ENCODE measurements around the gene NOL6. TPM values are rescaled to one million over a fixed set of nuclear protein-coding genes. Genes with fewer than 3 reads are reported as not detected.
A peak's percentile ranks its signal among the peaks of the same experiment; 100 is the strongest.
"Not testable (repeated sequence)": the region's sequence is repeated elsewhere in the genome, so short reads cannot be mapped to it uniquely, and the experiment has no call there.

NOL6 gene
- total RNA-seq, 1 donor from 2014 or later, result 60.1 TPM

DNA sequence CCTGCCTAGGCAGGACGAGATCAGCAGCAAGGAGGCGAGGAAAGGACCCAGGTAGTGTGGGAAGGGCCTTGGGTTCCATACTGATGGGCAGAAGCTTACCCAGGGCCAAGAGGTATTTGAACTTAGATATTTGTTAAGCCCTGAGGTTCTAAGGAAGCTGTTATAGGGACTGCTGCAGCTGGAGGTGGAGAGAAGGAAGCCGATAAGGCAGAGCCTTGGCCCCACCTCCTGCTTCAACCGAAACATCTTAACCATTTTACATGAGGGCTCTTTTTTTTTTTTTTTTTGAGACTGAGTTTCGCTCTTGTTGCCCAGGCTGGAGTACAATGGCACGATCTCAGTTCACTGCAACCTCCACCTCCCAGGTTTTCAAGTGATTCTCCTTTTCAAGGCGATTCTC, 17.8 kb downstream of the NOL6 start:
- no peak overlapping the region for H3K9ac ChIP-seq (ENCODE audit: low read length)
- Mint-ChIP-seq H3K4me1 (ENCODE audit: low read depth, unreplicated experiment) (peaks cover 2% of the 10 kb centered on the region), H3K4me3 (ENCODE audit: unreplicated experiment) (no peak overlapping the region), H3K27ac (ENCODE audit: unreplicated experiment) (peak overlapping the region; percentile 14), H3K9me3 (ENCODE audit: unreplicated experiment) (no peaks in the 10 kb centered on the region), H3K36me3 (ENCODE audit: low read depth, unreplicated experiment) (peaks cover 2% of the 10 kb centered on the region), H3K27me3 (ENCODE audit: low read depth, unreplicated experiment) (no peaks in the 10 kb centered on the region)
- no peaks in the 10 kb centered on the region for H3K9me3 ChIP-seq (ENCODE audit: insufficient read depth, low read depth, low read length)
- no peak overlapping the region for H2AFZ ChIP-seq (ENCODE audit: low read depth, low read length)
- FAIRE-seq, result no peak
- H3K4me1 ChIP-seq (ENCODE audit: insufficient read depth, low read length), result peaks cover 22% of the 10 kb centered on the region
- no peaks in the 10 kb centered on the region for H3K27me3 ChIP-seq (ENCODE audit: insufficient read depth, low read length)
- H3K36me3 ChIP-seq (ENCODE audit: insufficient read depth, low read length), result peaks cover 4% of the 10 kb centered on the region
- H3K79me2 ChIP-seq (ENCODE audit: insufficient read depth, low read length), result no peaks in the 10 kb centered on the region
- no peak overlapping the region for H3K27ac ChIP-seq (ENCODE audit: low read depth, low read length)
- TF ChIP-seq, protein P1, sequence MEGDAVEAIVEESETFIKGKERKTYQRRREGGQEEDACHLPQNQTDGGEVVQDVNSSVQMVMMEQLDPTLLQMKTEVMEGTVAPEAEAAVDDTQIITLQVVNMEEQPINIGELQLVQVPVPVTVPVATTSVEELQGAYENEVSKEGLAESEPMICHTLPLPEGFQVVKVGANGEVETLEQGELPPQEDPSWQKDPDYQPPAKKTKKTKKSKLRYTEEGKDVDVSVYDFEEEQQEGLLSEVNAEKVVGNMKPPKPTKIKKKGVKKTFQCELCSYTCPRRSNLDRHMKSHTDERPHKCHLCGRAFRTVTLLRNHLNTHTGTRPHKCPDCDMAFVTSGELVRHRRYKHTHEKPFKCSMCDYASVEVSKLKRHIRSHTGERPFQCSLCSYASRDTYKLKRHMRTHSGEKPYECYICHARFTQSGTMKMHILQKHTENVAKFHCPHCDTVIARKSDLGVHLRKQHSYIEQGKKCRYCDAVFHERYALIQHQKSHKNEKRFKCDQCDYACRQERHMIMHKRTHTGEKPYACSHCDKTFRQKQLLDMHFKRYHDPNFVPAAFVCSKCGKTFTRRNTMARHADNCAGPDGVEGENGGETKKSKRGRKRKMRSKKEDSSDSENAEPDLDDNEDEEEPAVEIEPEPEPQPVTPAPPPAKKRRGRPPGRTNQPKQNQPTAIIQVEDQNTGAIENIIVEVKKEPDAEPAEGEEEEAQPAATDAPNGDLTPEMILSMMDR (IDR thresholded peaks at IDR 0.05; ENCODE audit: insufficient read depth, low read depth, low read length), result no peak
- no peak for TF ChIP-seq EZH2 (IDR thresholded peaks at IDR 0.05; ENCODE audit: insufficient read depth, low read length)
- H4K20me1 ChIP-seq (ENCODE audit: insufficient read depth, low read length), result peaks cover 10% of the 10 kb centered on the region
- H3K4me2 ChIP-seq (ENCODE audit: low read length), result no peak overlapping the region
- no peak for DNase-seq (ENCODE audit: low read depth)
- H3K4me3 ChIP-seq (ENCODE audit: insufficient read depth, low read depth, low read length), result no peak overlapping the region

DNA sequence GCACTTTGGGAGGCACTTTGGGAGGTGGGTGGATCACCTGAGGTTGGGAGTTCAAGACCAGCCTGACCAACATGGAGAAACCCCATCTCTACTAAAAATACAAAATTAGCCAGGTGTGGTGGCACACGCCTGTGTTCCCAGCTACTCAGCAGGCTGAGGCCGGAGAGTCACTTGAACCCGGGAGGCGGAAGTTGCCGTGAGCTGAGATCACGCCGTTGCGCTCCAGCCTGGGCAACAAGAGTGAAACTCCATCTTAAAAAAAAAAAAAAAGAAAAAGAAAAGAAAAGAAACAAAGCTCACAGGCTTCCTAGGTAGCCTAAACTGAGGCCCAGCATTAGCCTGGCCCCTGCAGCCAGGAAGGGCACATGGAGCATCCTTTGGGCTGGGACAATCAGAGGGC, 18.3 kb downstream of the NOL6 start:
- not testable (repeated sequence) for H3K36me3 Mint-ChIP-seq (ENCODE audit: low read depth, unreplicated experiment); H3K4me3 ChIP-seq (ENCODE audit: insufficient read depth, low read depth, low read length); FAIRE-seq; H3K4me1 Mint-ChIP-seq (ENCODE audit: low read depth, unreplicated experiment); H2AFZ ChIP-seq (ENCODE audit: low read depth, low read length); H3K4me3 Mint-ChIP-seq (ENCODE audit: unreplicated experiment); H3K9ac ChIP-seq (ENCODE audit: low read length); H3K36me3 ChIP-seq (ENCODE audit: insufficient read depth, low read length); H3K9me3 ChIP-seq (ENCODE audit: insufficient read depth, low read depth, low read length); H3K9me3 Mint-ChIP-seq (ENCODE audit: unreplicated experiment); H3K27ac ChIP-seq (ENCODE audit: low read depth, low read length); H3K4me2 ChIP-seq (ENCODE audit: low read length); H3K27me3 ChIP-seq (ENCODE audit: insufficient read depth, low read length); H3K27me3 Mint-ChIP-seq (ENCODE audit: low read depth, unreplicated experiment); DNase-seq (ENCODE audit: low read depth); H3K79me2 ChIP-seq (ENCODE audit: insufficient read depth, low read length); H4K20me1 ChIP-seq (ENCODE audit: insufficient read depth, low read length)
- H3K4me1 ChIP-seq (ENCODE audit: insufficient read depth, low read length), result peaks cover 22% of the 10 kb centered on the region
- peak overlapping the region; percentile 14 for H3K27ac Mint-ChIP-seq (ENCODE audit: unreplicated experiment)

DNA sequence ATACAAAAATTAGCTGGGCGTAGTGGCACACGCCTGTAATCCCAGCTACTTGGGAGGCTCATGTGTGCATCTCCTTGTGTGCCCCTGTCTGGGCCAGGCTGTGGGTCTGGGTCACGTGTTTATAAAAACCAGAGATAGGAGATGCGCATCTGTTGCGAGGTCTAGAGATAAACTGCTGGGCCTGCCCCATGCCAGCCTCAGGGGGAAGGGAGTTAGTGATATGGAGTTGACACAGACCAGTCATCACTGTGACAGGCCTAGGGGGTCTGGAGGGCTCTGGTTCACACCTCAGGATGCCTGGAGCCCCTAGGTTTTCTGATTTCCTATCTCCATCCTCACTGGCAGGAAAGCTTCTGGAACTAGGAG, 19.1 kb downstream of the NOL6 start:
- H3K9me3 Mint-ChIP-seq (ENCODE audit: unreplicated experiment); H3K4me3 ChIP-seq (ENCODE audit: insufficient read depth, low read depth, low read length); H3K4me3 Mint-ChIP-seq (ENCODE audit: unreplicated experiment); H3K36me3 ChIP-seq (ENCODE audit: insufficient read depth, low read length); H3K27ac Mint-ChIP-seq (ENCODE audit: unreplicated experiment); H3K9ac ChIP-seq (ENCODE audit: low read length); H4K20me1 ChIP-seq (ENCODE audit: insufficient read depth, low read length); H3K36me3 Mint-ChIP-seq (ENCODE audit: low read depth, unreplicated experiment); H3K79me2 ChIP-seq (ENCODE audit: insufficient read depth, low read length); H3K27me3 Mint-ChIP-seq (ENCODE audit: low read depth, unreplicated experiment); H3K4me2 ChIP-seq (ENCODE audit: low read length); H3K4me1 Mint-ChIP-seq (ENCODE audit: low read depth, unreplicated experiment); H3K9me3 ChIP-seq (ENCODE audit: insufficient read depth, low read depth, low read length); H3K27me3 ChIP-seq (ENCODE audit: insufficient read depth, low read length); H2AFZ ChIP-seq (ENCODE audit: low read depth, low read length); DNase-seq (ENCODE audit: low read depth); H3K27ac ChIP-seq (ENCODE audit: low read depth, low read length); FAIRE-seq: not testable (repeated sequence)
- peaks cover 22% of the 10 kb centered on the region for H3K4me1 ChIP-seq (ENCODE audit: insufficient read depth, low read length)
